Measurements from ENCODE around the gene PRDX5. TPM values are rescaled to one million over a fixed set of nuclear protein-coding genes. Genes with fewer than 3 reads are reported as not detected.
A peak's percentile ranks its signal among the peaks of the same experiment; 100 is the strongest.

Gene PRDX5
- total and polyA plus RNA-seq, 9 of the 15 experiments (the other 6 are each of a cell fraction or from before 2014, with no cell fraction given): 40.8 to 327 (median 204) TPM

- no peak for FAIRE-seq
- WGBS (ENCODE audit: insufficient coverage, low coverage, missing lambda C conversion rate): 82% methylated on average over 20 of the region's 38 CpGs
- no peak for ATAC-seq
- Histone ChIP-seq H3K27ac (ENCODE audit: extremely low read depth, low read depth, low read length) (peak overlapping the region; percentile 91), H3K9me3 (replicated peaks; ENCODE audit: control insufficient read depth, insufficient read depth, low read depth, low read length) (no peaks in the 10 kb centered on the region), H4K20me1 (replicated peaks; ENCODE audit: control insufficient read depth, insufficient read depth, low read length) (no peaks in the 10 kb centered on the region), H3K4me2 (ENCODE audit: insufficient read depth, low read length) (peak overlapping the region; percentile 94), H3K9me1 (ENCODE audit: control insufficient read depth, insufficient read depth, low read length) (peaks cover 3% of the 10 kb centered on the region), H3K4me1 (replicated peaks in 1 of 2; ENCODE audit: control insufficient read depth in 2 of 2, insufficient read depth in 2 of 2, low read length in 2 of 2) (peaks cover 34 to 54% of the 10 kb centered on the region in 2 experiments), H3K79me2 (ENCODE audit: control insufficient read depth, insufficient read depth, low read length) (peaks cover 24% of the 10 kb centered on the region), H3K27me3 (ENCODE audit: control insufficient read depth in 2 of 2, insufficient read depth in 2 of 2, low read length in 2 of 2) (no peaks in the 10 kb centered on the region), H3K9ac (ENCODE audit: insufficient read depth in 1 of 2, low read depth in 2 of 2, low read length in 2 of 2) (peak overlapping the region; percentile 88 to 97), H2AFZ (ENCODE audit: low read depth, low read length) (0 out of 2 replicates have a peak overlapping the region, but pooled peaks have one; percentile 95), H3K36me3 (ENCODE audit: control insufficient read depth, insufficient read depth, low read length) (peaks cover 45% of the 10 kb centered on the region; the same call in 2 of the 3 replicates), H3K4me3 (peak overlapping the region; percentile 81)
- in situ Hi-C loops (cut with MboI) (loop anchor here (5.0 kb wide), 1 partner anchor 297 kb away; no protein-coding TSS in a partner anchor), intact Hi-C loops (cut with micrococcal nuclease) (loop anchor here (5.0 kb wide), 7 partner anchors 47 to 287 kb away; partner anchors contain the start of genes FERMT3 and STIP1)
- TF ChIP-seq SIRT6 (IDR thresholded peaks at IDR 0.05; ENCODE audit: low read depth, low read length) (no peak), ZFP91 (CRISPR knock-in tag; IDR thresholded peaks at IDR 0.05) (0 out of 2 replicates have a peak, but pooled peaks have one; percentile 12), USF1 (CRISPR knock-in tag; IDR thresholded peaks at IDR 0.05) (0 out of 2 replicates have a peak, but pooled peaks have one; percentile 21), NR4A1 (CRISPR knock-in tag; IDR thresholded peaks at IDR 0.05) (no peak), NR4A1 (tag; IDR thresholded peaks at IDR 0.05) (no peak), SMARCA4 (IDR thresholded peaks at IDR 0.05) (no peak), HNRNPL (IDR thresholded peaks at IDR 0.05; ENCODE audit: low read depth, low read length) (0 out of 2 replicates have a peak, but pooled peaks have one; percentile 66), ZBTB33 (CRISPR knock-in tag; IDR thresholded peaks at IDR 0.05) (peak; percentile 80)
- BruUV-seq (replicated peaks): no TSS peak
- DNase-seq (ENCODE audit: extremely low read depth in 1 of 4, low spot score in 3 of 4): peak in 1 of 4 experiments; percentile 35
- CTCF ChIA-PET (ENCODE audit: low intra/inter-chr PET ratio): interaction anchor here (0.7 kb wide), 1 partner anchor 291 kb away, joined by 4 read pairs; no protein-coding TSS in a partner anchor
- POLR2A ChIA-PET: interaction anchor here (0.6 to 0.8 kb wide), 3 partner anchors 8 to 153 kb away, joined by 3 to 4 read pairs (median 3); no protein-coding TSS in a partner anchor
Measured at GRCh38 chr11:64359712-64360445, 42.0 kb downstream of the PRDX5 start.
